Measurements from ENCODE around the gene C10orf62.
A peak's percentile ranks its signal among the peaks of the same experiment; 100 is the strongest.
"Not testable (repeated sequence)": the region's sequence is repeated elsewhere in the genome, so short reads cannot be mapped to it uniquely, and the experiment has no call there.

C10orf62 gene

GRCh38 chr10:97566336-97566996 lies 23.1 kb upstream of the C10orf62 start:
- DNase-seq = no peak

- no peak for DNase-seq
Measured at GRCh38 chr10:97567891-97568290, 21.6 kb upstream of the C10orf62 start.

- DNase-seq = no peak
Measured at GRCh38 chr10:97570146-97570788, 19.3 kb upstream of the C10orf62 start.

GRCh38 chr10:97570789-97571471 lies 18.6 kb upstream of the C10orf62 start:
- no peak for DNase-seq

- DNase-seq = no peak
Measured at GRCh38 chr10:97571622-97572021, 17.9 kb upstream of the C10orf62 start.

- DNase-seq = peak in 3 of 5 donors; percentile 15 to 43 (median 33)
Measured at GRCh38 chr10:97572214-97572989, 17.1 kb upstream of the C10orf62 start, which contains the start of gene ANKRD2. ANKRD2 (plus strand) TSS chr10:97572779; CDS start chr10:97572789, 10 bp downstream.

GRCh38 chr10:97573021-97573420 lies 16.5 kb upstream of the C10orf62 start:
- DNase-seq = no peak

- DNase-seq = no peak
Measured at GRCh38 chr10:97573672-97574071, 15.8 kb upstream of the C10orf62 start.

- DNase-seq = no peak
Measured at GRCh38 chr10:97574374-97575126, 15.0 kb upstream of the C10orf62 start.

GRCh38 chr10:97575127-97575668 lies 14.3 kb upstream of the C10orf62 start:
- no peak for DNase-seq

GRCh38 chr10:97576487-97576886 lies 13.0 kb upstream of the C10orf62 start:
- not testable (repeated sequence) for DNase-seq

GRCh38 chr10:97577701-97578100 lies 11.8 kb upstream of the C10orf62 start:
- DNase-seq = no peak

- no peak for DNase-seq
Measured at GRCh38 chr10:97578171-97578844, 11.2 kb upstream of the C10orf62 start.

- DNase-seq = no peak
Measured at GRCh38 chr10:97580421-97581367, 8.8 kb upstream of the C10orf62 start.

- DNase-seq = no peak
Measured at GRCh38 chr10:97582169-97582568, 7.4 kb upstream of the C10orf62 start.

GRCh38 chr10:97583476-97583875 lies 6.0 kb upstream of the C10orf62 start:
- DNase-seq = no peak

GRCh38 chr10:97584060-97584797 lies 5.3 kb upstream of the C10orf62 start, which contains the start of gene HOGA1:
HOGA1 (plus strand) TSS chr10:97584389; CDS start chr10:97584704, 315 bp downstream.
- DNase-seq = no peak

GRCh38 chr10:97584798-97585438 lies 4.6 kb upstream of the C10orf62 start:
- no peak for DNase-seq

- DNase-seq = no peak
Measured at GRCh38 chr10:97585439-97585811, 4.1 kb upstream of the C10orf62 start.
